Activated CD8-positive, alpha-beta memory T cell treated with anti-CD3 and anti-CD28 coated beads, Interleukin-2, amount 50 U/mL, for 1 hour (primary cell): ENCODE data around the gene NID1.
"Not testable (repeated sequence)": the region's sequence is repeated elsewhere in the genome, so short reads cannot be mapped to it uniquely, and the experiment has no call there.

Experiments used
- DNase-seq: peaks from one replicate; pipeline ENCODE4 v3.0.0-alpha.2; 2020; ENCODE audit errors: extremely low read depth

NID1 gene

GRCh38 chr1:236092899-236093298 is 28.0 kb upstream of the NID1 start:
- DNase-seq, result no peak

- DNase-seq, result no peak
These were observed 27.0 kb upstream of the NID1 start for GRCh38 chr1:236091933-236092318.

- no peak for DNase-seq
These were observed 25.9 kb upstream of the NID1 start for GRCh38 chr1:236090741-236091147.

DNA sequence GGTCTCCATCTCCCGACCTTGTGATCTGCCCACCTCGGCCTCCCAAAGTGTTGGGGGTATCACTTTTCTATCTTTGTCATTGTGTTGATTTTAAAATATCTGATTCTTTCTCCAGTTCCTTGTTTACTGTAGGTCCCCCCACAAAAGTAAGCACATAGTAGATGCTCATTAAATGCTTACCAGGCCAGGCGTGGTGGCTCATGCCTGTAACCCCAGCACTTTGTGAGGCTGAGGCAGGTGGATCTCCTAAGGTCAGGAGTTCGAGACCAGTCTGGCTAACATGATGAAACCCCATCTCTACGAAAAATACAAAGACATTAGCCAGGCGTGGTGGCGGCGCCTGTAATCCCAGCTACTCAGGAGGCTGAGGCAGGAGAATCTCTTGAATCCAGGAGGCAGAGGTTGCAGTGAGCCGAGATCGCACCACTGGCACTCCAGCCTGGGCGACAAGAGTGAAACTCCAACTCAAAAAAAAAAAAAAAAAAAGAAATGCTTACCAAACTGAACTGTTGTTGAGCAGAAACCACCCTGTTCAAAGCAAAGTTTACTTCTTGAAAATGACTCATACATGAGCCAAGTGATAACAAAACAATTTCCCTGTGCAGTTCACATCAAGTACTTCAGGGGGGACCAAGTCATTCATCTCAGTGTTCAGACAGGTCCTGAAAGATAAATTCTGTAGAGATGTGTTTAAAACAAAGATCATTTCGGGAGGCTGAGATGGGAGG is 24.3 kb upstream of the NID1 start:
- DNase-seq, result no peak

DNA sequence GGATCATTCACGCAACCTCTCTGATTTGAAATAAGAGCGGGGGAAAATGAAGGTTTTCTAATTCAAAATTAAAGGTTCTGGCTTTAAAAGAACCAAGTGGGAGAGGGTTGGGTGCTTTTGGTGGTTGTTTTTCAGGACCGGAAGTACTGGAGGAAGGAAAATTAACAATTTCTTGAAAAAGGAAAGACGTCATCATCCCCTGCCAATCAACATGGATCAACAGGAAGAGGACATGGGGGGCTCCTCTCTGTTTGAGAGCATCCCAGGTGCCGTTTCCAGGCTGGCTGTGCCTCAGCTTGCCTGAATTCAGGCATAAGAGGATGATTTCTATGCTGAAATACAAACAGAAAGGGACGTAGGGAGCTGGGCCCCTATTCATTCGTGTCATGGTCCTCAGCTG is 21.6 kb upstream of the NID1 start:
- no peak for DNase-seq

GRCh38 chr1:236085545-236086159 is 20.8 kb upstream of the NID1 start:
- DNase-seq, result no peak

GRCh38 chr1:236084386-236084730 is 19.5 kb upstream of the NID1 start:
- DNase-seq, result no peak

DNA sequence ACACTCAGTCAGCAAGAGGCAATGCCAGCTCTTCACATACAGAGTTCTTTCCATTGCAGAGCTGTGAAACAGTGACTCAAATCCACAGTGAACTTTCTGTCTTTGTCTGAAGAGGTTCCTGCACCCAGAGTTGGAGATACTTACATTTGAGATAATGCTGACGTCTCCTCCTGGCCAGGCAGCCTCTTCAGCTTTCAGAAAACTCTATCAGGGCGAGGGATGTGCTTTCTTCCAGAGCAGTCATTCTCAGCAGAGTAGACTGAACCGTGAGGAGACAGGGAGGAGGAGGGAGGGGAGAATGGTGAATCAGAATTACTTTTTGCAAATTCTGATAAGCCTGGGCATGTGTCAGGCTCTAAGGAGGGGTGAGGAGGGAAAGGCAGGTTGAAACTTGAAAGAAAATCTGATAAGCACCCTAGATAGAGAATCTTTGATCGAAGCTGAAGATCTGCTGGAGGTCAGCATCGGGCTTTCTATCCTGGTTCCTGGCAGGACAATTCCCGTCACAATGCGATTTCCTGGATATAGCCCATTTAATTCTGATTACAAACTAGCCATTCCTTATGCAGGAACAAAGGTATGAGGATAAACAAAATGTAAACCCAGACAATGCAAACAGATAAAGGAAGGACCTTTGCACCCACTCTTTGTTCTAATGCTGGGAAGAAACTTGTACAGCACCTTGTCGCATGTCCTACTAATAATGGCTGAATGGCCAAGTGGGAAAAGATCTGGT is 18.9 kb upstream of the NID1 start:
- no peak for DNase-seq

DNA sequence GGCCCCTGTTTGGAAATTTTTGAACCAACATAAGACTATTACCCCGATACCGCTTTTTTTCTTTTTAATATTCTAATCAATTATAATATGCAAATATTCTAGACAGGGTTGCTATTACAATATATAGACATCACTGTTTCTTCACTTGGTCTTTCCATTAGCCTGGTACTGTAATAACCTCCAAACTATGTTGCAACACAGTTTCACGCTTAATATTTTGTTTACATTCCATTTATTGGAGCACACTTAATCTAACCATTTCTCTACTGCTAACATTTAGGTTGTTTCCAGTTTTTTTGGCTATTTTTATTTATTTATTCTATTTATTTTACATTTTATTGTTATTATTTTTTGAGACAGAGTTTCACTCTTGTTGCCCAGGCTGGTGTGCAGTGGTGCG is 17.6 kb upstream of the NID1 start:
- DNase-seq, result no peak

- DNase-seq, result no peak
These were observed 16.8 kb upstream of the NID1 start for GRCh38 chr1:236081546-236082227.

DNA sequence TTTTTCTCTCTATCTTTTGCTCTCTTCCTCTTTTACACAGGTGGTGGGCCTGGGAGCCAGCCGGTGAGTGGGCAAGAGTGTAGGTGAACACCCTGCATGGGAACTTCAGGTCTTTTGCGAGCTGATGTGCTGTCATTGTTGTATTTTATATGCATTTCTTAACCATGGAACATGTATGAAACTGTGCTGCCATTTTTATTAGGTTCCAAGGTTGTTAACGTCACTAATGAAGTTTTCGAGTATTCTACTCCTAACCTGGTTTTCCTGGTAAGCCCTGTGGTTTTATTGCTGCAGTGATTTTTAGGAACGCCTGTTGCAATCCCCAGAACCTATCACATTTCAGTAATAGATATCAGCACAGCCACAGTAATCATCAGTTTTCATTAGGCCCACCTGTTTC is 14.8 kb upstream of the NID1 start:
- no peak for DNase-seq

DNA sequence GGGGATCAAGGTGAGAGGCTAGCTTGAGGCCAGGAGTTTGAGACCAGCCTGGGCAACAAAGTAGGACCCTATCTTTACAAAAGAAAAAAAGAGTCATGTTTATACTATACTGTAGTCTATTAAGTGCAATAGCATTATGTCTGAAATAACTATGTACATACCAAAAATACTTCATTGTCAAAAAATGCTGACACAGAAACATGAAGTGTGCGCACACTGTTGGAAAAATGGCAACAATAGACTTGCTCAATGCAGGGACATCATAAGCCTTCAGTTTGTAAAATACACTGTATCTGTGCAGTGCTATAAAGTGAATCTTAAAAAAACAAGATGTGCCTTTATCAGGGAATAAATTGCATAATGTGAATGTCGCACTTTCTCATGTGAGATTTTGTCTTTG is 14.1 kb upstream of the NID1 start:
- no peak for DNase-seq

GRCh38 chr1:236078077-236078476 is 13.2 kb upstream of the NID1 start:
- DNase-seq, result not testable (repeated sequence)

DNA sequence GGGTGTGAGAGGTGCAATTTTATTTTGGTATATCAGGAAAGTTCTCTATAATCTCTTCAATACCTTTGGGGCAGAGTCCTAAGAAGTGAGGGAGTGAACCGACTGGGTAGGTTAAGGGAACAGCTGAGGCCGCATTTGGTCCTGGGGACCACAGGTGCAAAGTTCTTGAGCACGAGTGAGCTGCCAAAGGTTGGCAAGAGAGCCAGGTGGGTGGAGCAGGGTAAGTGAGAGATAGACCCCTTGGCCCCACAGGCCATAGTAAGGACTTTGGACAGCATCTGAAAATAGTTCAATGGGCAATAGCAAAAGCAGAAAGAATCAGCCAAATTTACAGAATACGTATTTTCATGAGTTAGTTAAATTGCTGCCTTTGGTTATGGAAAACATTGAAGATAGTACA is 11.0 kb upstream of the NID1 start:
- DNase-seq, result no peak

DNA sequence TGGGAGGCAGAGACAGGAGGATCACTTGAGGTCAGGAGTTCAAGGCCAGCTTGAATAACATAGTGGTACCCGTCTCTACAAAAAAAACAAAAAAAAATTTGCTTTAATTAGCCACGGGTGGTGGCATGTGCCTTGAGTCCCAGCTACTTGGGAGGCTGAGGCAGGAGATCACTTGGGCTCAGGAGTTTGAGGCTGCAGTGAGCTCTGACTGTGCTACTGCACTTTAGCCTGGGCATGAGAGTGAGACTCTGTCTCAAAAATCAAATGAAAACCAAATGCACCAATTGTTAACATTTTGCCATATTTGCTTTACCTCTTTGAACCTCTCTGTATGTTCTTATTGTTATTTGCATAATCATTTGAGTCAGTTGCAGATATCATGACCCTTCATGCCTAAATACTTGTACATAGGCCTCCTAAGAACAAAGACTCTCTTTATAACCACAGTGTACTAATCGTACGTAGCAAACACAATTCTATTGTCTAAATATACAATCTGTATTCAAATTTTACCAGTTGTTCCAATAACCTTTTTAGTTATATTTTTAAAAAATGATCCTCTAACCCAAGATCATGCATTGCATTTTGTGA is 8.5 kb upstream of the NID1 start:
- no peak for DNase-seq

GRCh38 chr1:236072001-236072400 is 7.1 kb upstream of the NID1 start:
- DNase-seq, result no peak

DNA sequence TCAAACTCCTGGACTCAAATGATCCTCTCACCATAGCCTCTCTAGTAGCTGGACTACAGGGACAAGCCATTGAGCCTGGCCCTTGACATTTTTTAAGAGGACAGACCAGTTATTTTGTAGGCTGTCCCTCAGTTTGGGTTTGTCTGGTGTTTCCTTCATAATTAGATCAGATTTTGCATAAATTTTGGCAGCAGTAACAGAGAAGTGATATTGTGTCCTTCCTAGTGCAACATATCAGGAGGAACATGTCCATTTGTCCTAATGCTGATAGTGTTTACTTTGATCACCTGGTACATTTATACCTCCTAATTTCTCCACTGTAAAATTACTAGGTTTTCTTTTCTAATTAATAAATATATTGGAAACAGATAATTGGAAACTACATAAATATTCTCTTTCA is 5.9 kb upstream of the NID1 start:
- no peak for DNase-seq

- DNase-seq, result no peak
These were observed 4.9 kb upstream of the NID1 start for GRCh38 chr1:236069796-236070195.

DNA sequence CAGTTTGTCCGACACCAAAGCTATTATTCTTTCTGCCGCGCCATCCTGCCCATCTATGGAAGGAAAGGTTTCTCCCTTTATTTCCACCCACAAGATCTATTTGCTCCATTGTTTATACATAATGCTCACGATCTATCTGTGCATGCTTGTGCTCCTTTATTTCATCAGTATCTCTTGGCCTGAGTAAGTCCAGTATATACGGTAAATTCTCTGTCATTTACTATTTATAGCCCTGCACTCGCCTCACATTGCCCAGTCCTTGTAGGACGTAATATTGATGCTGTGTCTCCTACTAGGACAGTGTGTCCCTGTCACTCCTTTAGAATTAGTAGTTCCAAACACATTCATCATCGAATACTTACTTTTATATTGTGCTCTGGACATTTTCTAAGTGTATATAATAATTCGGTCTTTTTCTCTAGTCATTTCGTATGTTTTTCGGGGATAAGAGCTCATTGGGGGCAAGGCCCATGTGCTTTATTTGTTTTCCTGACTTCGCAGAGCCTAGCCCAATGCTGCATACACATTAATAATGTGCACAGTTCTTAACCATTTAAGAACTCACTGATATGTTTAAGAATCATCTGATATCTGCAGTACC is 3.1 kb upstream of the NID1 start:
- no peak for DNase-seq

- DNase-seq, result peak; percentile 17
These were observed 2.0 kb upstream of the NID1 start for GRCh38 chr1:236066828-236067386.

- no peak for DNase-seq
These were observed 1.2 kb upstream of the NID1 start for GRCh38 chr1:236066054-236066453.
